ENCODE results near the gene FDXACB1.
A peak's percentile ranks its signal among the peaks of the same experiment; 100 is the strongest.

Gene FDXACB1

DNA sequence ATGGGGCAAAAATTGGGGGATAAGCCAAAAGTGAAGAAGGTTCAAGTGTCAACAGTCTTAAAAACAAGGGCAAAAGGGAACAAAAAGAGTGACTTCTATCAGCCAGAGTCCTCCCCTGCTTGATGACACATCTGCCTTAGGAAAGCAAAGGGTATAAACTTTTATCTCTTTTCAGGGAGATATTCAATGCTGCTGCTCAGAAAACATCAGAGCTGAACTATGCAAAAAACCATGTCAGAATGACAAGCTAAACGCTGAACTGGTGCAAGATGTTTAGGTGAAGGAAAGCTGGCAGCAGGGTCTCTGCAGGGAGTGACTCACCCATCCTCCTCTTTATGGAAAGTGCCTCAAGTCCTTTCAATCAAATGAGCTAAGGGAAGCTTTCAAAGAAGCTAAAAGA lies 32.3 kb downstream of the FDXACB1 start:
- TF ChIP-seq, protein P1, sequence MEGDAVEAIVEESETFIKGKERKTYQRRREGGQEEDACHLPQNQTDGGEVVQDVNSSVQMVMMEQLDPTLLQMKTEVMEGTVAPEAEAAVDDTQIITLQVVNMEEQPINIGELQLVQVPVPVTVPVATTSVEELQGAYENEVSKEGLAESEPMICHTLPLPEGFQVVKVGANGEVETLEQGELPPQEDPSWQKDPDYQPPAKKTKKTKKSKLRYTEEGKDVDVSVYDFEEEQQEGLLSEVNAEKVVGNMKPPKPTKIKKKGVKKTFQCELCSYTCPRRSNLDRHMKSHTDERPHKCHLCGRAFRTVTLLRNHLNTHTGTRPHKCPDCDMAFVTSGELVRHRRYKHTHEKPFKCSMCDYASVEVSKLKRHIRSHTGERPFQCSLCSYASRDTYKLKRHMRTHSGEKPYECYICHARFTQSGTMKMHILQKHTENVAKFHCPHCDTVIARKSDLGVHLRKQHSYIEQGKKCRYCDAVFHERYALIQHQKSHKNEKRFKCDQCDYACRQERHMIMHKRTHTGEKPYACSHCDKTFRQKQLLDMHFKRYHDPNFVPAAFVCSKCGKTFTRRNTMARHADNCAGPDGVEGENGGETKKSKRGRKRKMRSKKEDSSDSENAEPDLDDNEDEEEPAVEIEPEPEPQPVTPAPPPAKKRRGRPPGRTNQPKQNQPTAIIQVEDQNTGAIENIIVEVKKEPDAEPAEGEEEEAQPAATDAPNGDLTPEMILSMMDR (IDR thresholded peaks at IDR 0.05; ENCODE audit: control insufficient read depth, extremely low read depth, insufficient read depth), result no peak

DNA sequence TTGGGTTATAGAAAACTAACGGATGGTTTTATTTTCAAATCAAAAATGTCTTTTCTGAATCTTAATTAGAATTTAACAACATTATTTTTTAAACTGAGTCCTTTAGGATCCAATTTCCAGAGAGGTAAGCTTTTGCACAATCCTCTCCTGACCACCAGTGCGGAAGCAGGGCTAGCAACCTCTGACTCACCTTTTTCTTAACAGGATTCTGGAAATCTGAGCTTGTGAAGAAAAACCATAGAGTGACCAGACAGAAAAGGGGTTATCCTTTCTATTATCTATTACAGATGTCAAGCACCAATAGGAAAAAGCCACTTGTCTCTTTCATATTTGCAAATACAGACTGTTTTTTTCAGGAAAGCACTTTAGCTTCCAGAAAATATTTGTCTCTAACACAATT lies 32.9 kb downstream of the FDXACB1 start:
- H3K4me3 ChIP-seq (ENCODE audit: low read depth, low read length), result no peak overlapping the region
- no peak for DNase-seq (ENCODE audit: low read depth)
- TF ChIP-seq, protein P1 (IDR thresholded peaks at IDR 0.05; ENCODE audit: control insufficient read depth, extremely low read depth, insufficient read depth), result no peak

More for the DNA sequence above, 32.3 kb downstream of the FDXACB1 start:
- no peak for DNase-seq (ENCODE audit: low read depth)
- H3K4me3 ChIP-seq (ENCODE audit: low read depth, low read length), result no peak overlapping the region

DNA sequence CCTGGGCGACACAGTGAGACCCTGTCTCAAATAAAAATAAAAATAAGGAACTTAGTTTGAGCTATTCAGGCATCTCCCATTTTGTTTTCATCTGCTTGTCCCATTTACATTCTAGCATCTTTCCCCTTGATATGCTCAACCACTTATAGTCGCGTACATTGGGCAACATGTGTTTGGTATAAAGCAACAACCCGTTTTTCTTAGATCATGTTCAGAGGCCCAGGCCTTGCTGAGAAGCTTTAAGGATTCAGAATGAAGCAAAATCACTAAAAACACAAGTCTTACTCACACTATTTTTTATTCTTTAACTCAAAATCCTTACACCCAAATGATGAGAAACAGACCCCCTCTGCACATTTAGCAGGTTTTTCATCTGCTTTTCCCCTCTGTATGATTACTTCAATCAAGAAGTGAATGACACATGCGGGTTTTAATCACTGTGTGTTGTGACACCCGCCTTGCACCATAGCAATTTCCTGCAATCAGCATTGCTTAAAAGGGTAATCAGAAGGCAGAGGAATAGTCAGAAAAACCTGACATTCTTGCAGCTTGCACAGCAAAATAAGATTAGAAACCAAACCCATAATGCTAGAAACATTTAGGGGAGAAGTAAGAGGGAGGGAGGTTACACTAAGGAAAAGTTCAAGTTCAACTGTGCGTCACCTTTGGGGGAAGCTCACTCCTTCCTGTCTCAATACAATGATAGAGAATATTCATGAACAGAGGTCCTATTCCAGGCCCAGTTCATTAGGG lies 33.5 kb downstream of the FDXACB1 start:
- TF ChIP-seq, protein P1 (IDR thresholded peaks at IDR 0.05; ENCODE audit: control insufficient read depth, extremely low read depth, insufficient read depth), result no peak
- no peak for DNase-seq (ENCODE audit: low read depth)
- H3K4me3 ChIP-seq (ENCODE audit: low read depth, low read length), result no peak overlapping the region

DNA sequence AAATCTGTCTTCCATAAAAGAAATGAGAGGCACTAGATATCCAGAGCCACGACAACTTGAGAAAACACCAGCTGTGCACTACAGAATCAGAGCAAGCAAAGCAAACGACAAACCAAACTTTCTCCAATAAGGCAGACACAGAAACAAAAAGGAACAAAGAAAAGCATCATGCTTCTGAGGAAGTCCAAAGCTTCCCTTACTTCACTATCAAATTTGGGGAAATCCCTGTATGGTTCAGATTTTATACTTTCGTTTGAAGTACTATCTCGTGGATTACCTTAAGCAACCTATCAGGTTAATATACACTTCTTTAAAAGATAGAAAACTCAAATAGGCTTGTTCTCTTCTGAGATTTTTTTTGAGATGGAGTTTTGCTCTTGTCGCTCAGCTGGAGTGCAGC lies 35.3 kb downstream of the FDXACB1 start:
- H3K4me3 ChIP-seq (ENCODE audit: low read depth, low read length), result no peak overlapping the region
- DNase-seq (ENCODE audit: low read depth), result no peak
- TF ChIP-seq, protein P1 (IDR thresholded peaks at IDR 0.05; ENCODE audit: control insufficient read depth, extremely low read depth, insufficient read depth), result no peak

DNA sequence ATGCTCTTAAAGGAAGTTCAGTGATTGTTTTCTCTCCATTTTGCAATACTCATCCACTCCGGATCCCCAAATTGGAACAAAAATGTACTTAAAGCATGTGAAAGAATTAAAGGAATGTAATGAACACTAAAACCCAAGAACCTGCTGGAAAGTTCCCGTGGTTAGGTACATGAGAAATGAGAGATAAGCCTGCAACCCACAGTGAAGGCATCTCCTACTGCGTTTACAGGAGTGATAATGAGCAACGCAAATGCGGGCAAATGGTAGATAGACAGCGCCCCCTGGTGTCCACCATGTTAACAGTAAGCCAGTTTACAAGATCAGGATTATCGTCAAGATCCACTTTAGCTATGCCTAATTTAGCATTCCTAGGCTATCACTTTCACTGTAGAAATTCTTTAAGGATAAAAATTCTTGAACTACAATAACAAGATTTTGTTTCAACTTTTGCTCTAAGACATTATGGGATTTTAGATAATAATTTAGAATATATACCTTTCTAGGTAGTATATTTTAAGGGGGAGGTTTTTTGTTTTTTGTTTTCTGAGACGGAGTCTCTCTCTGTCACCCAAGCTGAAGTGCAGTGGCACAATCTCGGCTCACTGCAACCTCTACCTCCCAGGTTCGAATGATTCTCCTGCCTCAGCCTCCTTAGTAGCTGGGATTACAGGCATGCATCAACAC lies 37.5 kb downstream of the FDXACB1 start:
- TF ChIP-seq, protein P1 (IDR thresholded peaks at IDR 0.05; ENCODE audit: control insufficient read depth, extremely low read depth, insufficient read depth), result peak; percentile 85
- peak overlapping the region; percentile 10; the same call in 1 of the 2 replicates for H3K4me3 ChIP-seq (ENCODE audit: low read depth, low read length)
- DNase-seq (ENCODE audit: low read depth), result peak; percentile 72

DNA sequence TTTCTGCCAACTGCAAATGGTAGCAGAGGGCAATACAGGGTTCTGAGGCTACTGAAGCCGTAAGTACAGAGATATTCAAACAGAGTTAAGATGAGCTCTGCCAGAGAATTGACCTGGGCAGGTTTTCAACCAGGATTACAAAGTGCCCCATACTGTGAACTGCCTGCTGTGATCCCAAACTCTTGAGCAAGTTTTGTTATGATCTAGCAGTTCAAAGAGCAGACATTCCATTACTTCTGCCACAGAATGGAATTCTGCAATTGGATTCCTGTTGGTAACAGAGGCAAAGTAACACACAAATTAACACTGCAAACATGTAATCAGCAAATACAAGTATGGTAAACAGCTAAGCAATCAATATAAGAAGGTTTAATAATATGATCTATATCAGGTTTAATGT lies 38.8 kb downstream of the FDXACB1 start:
- DNase-seq (ENCODE audit: low read depth), result no peak

More for the DNA sequence above, 38.8 kb downstream of the FDXACB1 start:
- no peak overlapping the region for H3K4me3 ChIP-seq (ENCODE audit: low read depth, low read length)
- TF ChIP-seq, protein P1 (IDR thresholded peaks at IDR 0.05; ENCODE audit: control insufficient read depth, extremely low read depth, insufficient read depth), result no peak
